OCI-LY3 (cell line): ENCODE measurements around the gene NPIPA1.
"Not testable (repeated sequence)": the region's sequence is repeated elsewhere in the genome, so short reads cannot be mapped to it uniquely, and the experiment has no call there.

Source experiments
- H2AFZ ChIP-seq: fragments of 200-600, 300-600 bp; shearing (Covaris generic); 2 replicates; pipeline ENCODE4 v1.6.0; 2014; ENCODE audit warnings: antibody characterized with exemption, low read depth, low read length
- H3K27ac ChIP-seq: fragments of 200-600, 300-600 bp; sonication (generic); 2 replicates; pipeline ENCODE4 v1.5.1; 2014; ENCODE audit warnings: mild to moderate bottlenecking, low read length, moderate library complexity, mixed read lengths
- H3K27me3 ChIP-seq: fragments of 200-600, 300-600 bp; sonication (generic); 2 replicates; pipeline ENCODE4 v1.6.1; 2014; ENCODE audit warnings: low read depth, low read length, mixed read lengths
- H3K36me3 ChIP-seq: fragments of 200-600, 300-600 bp; sonication (generic); replicated peaks from 2 replicates; pipeline ENCODE3; 2014; ENCODE audit warnings: low read depth, low read length, mixed read lengths
- H3K4me1 ChIP-seq: fragments of 300-600, 200-600 bp; sonication (generic); 2 replicates; pipeline ENCODE4 v1.6.1; 2014; ENCODE audit warnings: low read length, mixed read lengths
- H3K4me2 ChIP-seq: fragments of 200-600, 300-600 bp; sonication (generic); 2 replicates; pipeline ENCODE4 v1.6.1; 2014; ENCODE audit warnings: low read length, mixed read lengths
- H3K4me3 ChIP-seq: fragments of 300-600, 200-600 bp; sonication (generic); 2 replicates; pipeline ENCODE4 v1.5.1; 2014; ENCODE audit warnings: antibody characterized with exemption, mild to moderate bottlenecking, low read length, moderate library complexity
- H3K79me2 ChIP-seq: fragments of 300-600, 200-600 bp; shearing (Covaris generic); 2 replicates; pipeline ENCODE4 v1.6.1; 2014; ENCODE audit warnings: mild to moderate bottlenecking, low read length, mixed read lengths
- H3K9ac ChIP-seq: fragments of 300-600, 200-600 bp; shearing (Covaris generic); 2 replicates; pipeline ENCODE4 v1.6.0; 2014; ENCODE audit warnings: mild to moderate bottlenecking, low read length, moderate library complexity
- H3K9me3 ChIP-seq: fragments of 200-600, 300-600 bp; shearing (Covaris generic); 2 replicates; pipeline ENCODE4 v1.6.1; 2014; ENCODE audit warnings: low read length, mixed read lengths; ENCODE audit not compliant: insufficient read depth
- H4K20me1 ChIP-seq: fragments of 200-600, 300-600 bp; sonication (generic); 2 replicates; pipeline ENCODE4 v1.6.1; 2016; ENCODE audit warnings: low read length, mixed read lengths; ENCODE audit not compliant: insufficient read depth

NPIPA1 gene

GRCh38 chr16:14911954-14912353 is 25.3 kb upstream of the NPIPA1 start:
- not testable (repeated sequence) for H4K20me1 ChIP-seq, H3K4me1 ChIP-seq, H2AFZ ChIP-seq, H3K9me3 ChIP-seq, H3K36me3 ChIP-seq, H3K27me3 ChIP-seq, H3K79me2 ChIP-seq, H3K4me2 ChIP-seq, H3K27ac ChIP-seq
- peak overlapping the region; percentile 47; the same call in 1 of the 2 replicates for H3K9ac ChIP-seq
- peak overlapping the region; percentile 70 for H3K4me3 ChIP-seq

GRCh38 chr16:14912588-14912987 is 24.7 kb upstream of the NPIPA1 start:
- H3K4me3 ChIP-seq, H3K4me1 ChIP-seq, H4K20me1 ChIP-seq, H3K9me3 ChIP-seq, H3K36me3 ChIP-seq, H3K27ac ChIP-seq, H3K4me2 ChIP-seq, H3K27me3 ChIP-seq, H3K9ac ChIP-seq, H2AFZ ChIP-seq, H3K79me2 ChIP-seq: not testable (repeated sequence)

- H3K36me3 ChIP-seq, H3K4me1 ChIP-seq, H3K9me3 ChIP-seq, H3K4me3 ChIP-seq, H2AFZ ChIP-seq, H4K20me1 ChIP-seq, H3K27ac ChIP-seq, H3K79me2 ChIP-seq, H3K4me2 ChIP-seq, H3K27me3 ChIP-seq, H3K9ac ChIP-seq: not testable (repeated sequence)
Measured at GRCh38 chr16:14918504-14918903, 18.7 kb upstream of the NPIPA1 start.

GRCh38 chr16:14919837-14920600 is 17.2 kb upstream of the NPIPA1 start:
- H3K27ac ChIP-seq, H3K27me3 ChIP-seq, H3K4me2 ChIP-seq, H4K20me1 ChIP-seq, H2AFZ ChIP-seq, H3K36me3 ChIP-seq, H3K79me2 ChIP-seq, H3K4me1 ChIP-seq, H3K4me3 ChIP-seq, H3K9ac ChIP-seq, H3K9me3 ChIP-seq: not testable (repeated sequence)

GRCh38 chr16:14922285-14922684 is 15.0 kb upstream of the NPIPA1 start:
- H3K9ac ChIP-seq, H4K20me1 ChIP-seq, H3K9me3 ChIP-seq, H2AFZ ChIP-seq, H3K27ac ChIP-seq, H3K36me3 ChIP-seq, H3K4me3 ChIP-seq, H3K4me1 ChIP-seq, H3K27me3 ChIP-seq, H3K79me2 ChIP-seq, H3K4me2 ChIP-seq: not testable (repeated sequence)

GRCh38 chr16:14922968-14923367 is 14.3 kb upstream of the NPIPA1 start:
- H3K9ac ChIP-seq, H2AFZ ChIP-seq, H3K27ac ChIP-seq, H3K27me3 ChIP-seq, H3K79me2 ChIP-seq, H4K20me1 ChIP-seq, H3K4me2 ChIP-seq, H3K4me3 ChIP-seq, H3K36me3 ChIP-seq, H3K9me3 ChIP-seq, H3K4me1 ChIP-seq: not testable (repeated sequence)

GRCh38 chr16:14923394-14924088 is 13.7 kb upstream of the NPIPA1 start:
- H3K27me3 ChIP-seq, H3K4me1 ChIP-seq, H3K9me3 ChIP-seq, H3K9ac ChIP-seq, H3K4me2 ChIP-seq, H4K20me1 ChIP-seq, H3K4me3 ChIP-seq, H3K79me2 ChIP-seq, H3K36me3 ChIP-seq, H2AFZ ChIP-seq, H3K27ac ChIP-seq: not testable (repeated sequence)

- H4K20me1 ChIP-seq, H3K4me3 ChIP-seq, H3K36me3 ChIP-seq, H3K27me3 ChIP-seq, H3K27ac ChIP-seq, H3K79me2 ChIP-seq, H3K4me2 ChIP-seq, H3K4me1 ChIP-seq, H2AFZ ChIP-seq, H3K9ac ChIP-seq, H3K9me3 ChIP-seq: not testable (repeated sequence)
Measured at GRCh38 chr16:14924359-14924758, 12.9 kb upstream of the NPIPA1 start.

- H3K27me3 ChIP-seq, H3K9ac ChIP-seq, H3K4me3 ChIP-seq, H3K36me3 ChIP-seq, H4K20me1 ChIP-seq, H3K9me3 ChIP-seq, H3K4me2 ChIP-seq, H3K27ac ChIP-seq, H2AFZ ChIP-seq, H3K4me1 ChIP-seq, H3K79me2 ChIP-seq: not testable (repeated sequence)
Measured at GRCh38 chr16:14924982-14925381, 12.3 kb upstream of the NPIPA1 start.
